Measurements from ENCODE around the gene LCAT. TPM values are rescaled to one million over a fixed set of nuclear protein-coding genes. Genes with fewer than 3 reads are reported as not detected.

Gene LCAT
- total and polyA plus RNA-seq, 9 of the 15 experiments (the other 6 are each of a cell fraction or from before 2014, with no cell fraction given): 0.46 to 21.0 (median 5.0) TPM

DNA sequence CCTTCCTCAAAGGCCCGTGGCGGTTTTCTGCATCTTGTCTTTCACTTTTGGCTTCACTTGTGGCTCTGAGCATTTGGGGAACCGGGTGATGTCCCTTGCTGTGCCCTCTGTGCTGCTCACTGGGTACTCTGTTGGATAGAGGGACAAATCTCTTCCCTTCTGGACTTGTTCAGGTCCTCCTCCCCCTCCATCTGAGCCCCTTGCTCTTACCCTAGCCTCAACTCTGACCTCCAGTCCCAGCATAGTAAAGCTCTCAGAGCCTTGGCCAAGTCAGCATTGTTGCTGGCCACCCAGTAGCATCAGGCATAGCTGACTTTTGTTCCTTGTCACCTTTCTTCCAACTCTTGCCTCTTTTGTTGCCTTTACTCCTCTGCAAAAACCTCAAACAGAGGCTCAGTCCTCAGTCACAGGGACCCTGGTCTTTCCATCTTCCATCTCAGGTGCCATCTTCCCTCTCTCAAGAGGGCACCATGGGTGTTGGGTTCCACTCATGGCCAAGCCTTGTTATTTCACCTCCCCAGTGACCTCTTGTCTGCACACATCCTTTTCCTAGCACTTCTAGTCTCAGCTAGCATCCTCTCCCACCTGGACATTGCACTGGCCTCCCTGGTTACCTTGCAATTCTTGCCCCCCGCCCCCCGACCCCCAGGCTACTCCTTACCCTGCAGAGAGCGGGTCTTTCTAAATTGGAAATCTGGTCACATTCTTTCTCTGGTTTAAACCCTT, 6.9 kb downstream of the LCAT start (continued):
- TF ChIP-seq STAG1 (CRISPR knock-in tag; IDR thresholded peaks at IDR 0.05; ENCODE audit: borderline replicate concordance): no peak
- TF ChIP-seq ZNF407 (IDR thresholded peaks at IDR 0.05; ENCODE audit: low read depth): no peak
- TF ChIP-seq SRSF9 (IDR thresholded peaks at IDR 0.05; ENCODE audit: borderline replicate concordance, low read depth, low read length): no peak
- TF ChIP-seq SIRT6 (IDR thresholded peaks at IDR 0.05; ENCODE audit: low read depth, low read length): no peak
- TF ChIP-seq SIX5 (IDR thresholded peaks at IDR 0.05; ENCODE audit: borderline replicate concordance in 1 of 2, insufficient read depth in 1 of 2, low read depth in 1 of 2, low read length in 2 of 2): no peak
- TF ChIP-seq ZNF717 (CRISPR knock-in tag; IDR thresholded peaks at IDR 0.05): no peak
- TF ChIP-seq CHD2 (IDR thresholded peaks at IDR 0.05; ENCODE audit: low read depth, low read length): no peak
- no peak for TF ChIP-seq ZFP30 (CRISPR knock-in tag; IDR thresholded peaks at IDR 0.05; ENCODE audit: borderline replicate concordance)
- no peak for TF ChIP-seq CREBBP (IDR thresholded peaks at IDR 0.05; ENCODE audit: low read depth, low read length)
- TF ChIP-seq RFX5 (IDR thresholded peaks at IDR 0.05; ENCODE audit: low read depth, low read length): no peak
- TF ChIP-seq KDM1A (IDR thresholded peaks at IDR 0.05): no peak
- TF ChIP-seq PHTF2 (CRISPR knock-in tag; IDR thresholded peaks at IDR 0.05): no peak
- no peak for TF ChIP-seq ZBTB43 (CRISPR knock-in tag; IDR thresholded peaks at IDR 0.05)
- TF ChIP-seq NCOA4 (IDR thresholded peaks at IDR 0.05; ENCODE audit: partially characterized antibody): no peak
- TF ChIP-seq ZNF224 (CRISPR knock-in tag; IDR thresholded peaks at IDR 0.05): no peak
- no peak for TF ChIP-seq ASH1L (IDR thresholded peaks at IDR 0.05; ENCODE audit: borderline replicate concordance, low read depth, partially characterized antibody)
